K562 (cell line): Measurements from ENCODE around the gene CDCA5. TPM values are rescaled to one million over a fixed set of nuclear protein-coding genes. Genes with fewer than 3 reads are reported as not detected.
A peak's percentile ranks its signal among the peaks of the same experiment; 100 is the strongest.

ENCODE experiments used
- FOXP1 ChIP-seq: sonication (generic); formaldehyde crosslinking; IDR thresholded peaks from 2 replicates; pipeline ENCODE4 v1.8.0; 2022; ENCODE audit warnings: mild to moderate bottlenecking, missing genetic modification reagents
- KLF16 ChIP-seq: IDR thresholded peaks from 2 replicates; pipeline ENCODE4 v1.6.1; 2016; ENCODE audit warnings: antibody characterized with exemption
- L3MBTL2 ChIP-seq: fragments of 450-650 bp; IDR thresholded peaks from 2 replicates; pipeline ENCODE4 v1.6.1; 2016; ENCODE audit warnings: mild to moderate bottlenecking, moderate library complexity
- NONO ChIP-seq, 2 experiments: fragments of 200-400 bp in 1 of 2; fragments of 450-650 bp in 1 of 2; formaldehyde crosslinking in 1 of 2; IDR thresholded peaks; 2 replicates each; pipeline ENCODE4 v1.6.1; 2017; ENCODE audit warnings: low read depth in 2 of 2, mild to moderate bottlenecking in 2 of 2, moderate library complexity in 2 of 2, low read length in 1 of 2
- NR1H2 ChIP-seq: sonication (generic); formaldehyde crosslinking; IDR thresholded peaks from 2 replicates; pipeline ENCODE4 v1.4.0; 2020; ENCODE audit warnings: mild to moderate bottlenecking, missing genetic modification reagents
- POLR2B ChIP-seq: fragments of 450-650 bp; IDR thresholded peaks from 2 replicates; pipeline ENCODE4 v1.6.1; 2018; ENCODE audit warnings: low read depth; ENCODE audit not compliant: partially characterized antibody
- RERE ChIP-seq: sonication (generic); formaldehyde crosslinking; IDR thresholded peaks from 2 replicates; pipeline ENCODE4 v1.8.0; 2023; ENCODE audit warnings: missing genetic modification reagents, mild to moderate bottlenecking, borderline replicate concordance
- SMAD3 ChIP-seq: fragments of 450-650 bp; formaldehyde crosslinking; conservative IDR thresholded peaks from 2 replicates; pipeline ENCODE4 v1.4.0; 2020; ENCODE audit warnings: mild to moderate bottlenecking
- SOX6 ChIP-seq: fragments of 450-650 bp; IDR thresholded peaks from 2 replicates; pipeline ENCODE4 v1.6.1; 2014; ENCODE audit warnings: mild to moderate bottlenecking
- STAT5A ChIP-seq: IDR thresholded peaks from 2 replicates; pipeline ENCODE4 v1.6.1; 2012; ENCODE audit warnings: low read length, inconsistent platforms, borderline replicate concordance
- TAF7 ChIP-seq: fragments of 450-650 bp; IDR thresholded peaks from 2 replicates; pipeline ENCODE4 v1.6.1; 2016; ENCODE audit warnings: missing genetic modification characterization, missing compliant biosample characterization
- TCF7 ChIP-seq: sonication (generic); IDR thresholded peaks from 2 replicates; pipeline ENCODE4 v1.6.1; 2016; ENCODE audit warnings: antibody characterized with exemption, borderline replicate concordance
- XRCC5 ChIP-seq: fragments of 200-400 bp; formaldehyde crosslinking; IDR thresholded peaks from 2 replicates; pipeline ENCODE4 v1.6.1; 2017; ENCODE audit warnings: low read depth, mild to moderate bottlenecking, low read length
- ZNF584 ChIP-seq: fragments of 200-800 bp; sonication (Bioruptor generic); IDR thresholded peaks from 2 replicates; pipeline ENCODE4 v1.6.1; 2016; ENCODE audit warnings: low read depth, mild to moderate bottlenecking, missing genetic modification characterization, missing compliant biosample characterization
- polyA plus RNA-seq, 8 experiments: library from polyadenylated mRNA; depleted of rRNA in 4 of 8; stranded (reverse) in 5 of 8; unstranded in 3 of 8; fragments of >200 nt; fragmentation: Nextera tagmentation in 2 of 8; fragmentation: Illumina TruSeq in 1 of 8; extraction: Ambion mirVana in 2 of 8; extraction: Trizol in 1 of 8; gene quantifications; 2 replicates each; pipeline versions ENCODE4 v1.2.1 to v1.2.3, GENCODE V29; 2011 to 2014; ENCODE audit warnings: inconsistent platforms in 1 of 8, missing spikeins in 1 of 8
- total RNA-seq, 7 experiments: library from RNA; depleted of rRNA in 6 of 7; stranded (reverse); fragments of >200 nt in 6 of 7; fragmentation: Illumina TruSeq in 2 of 7; extraction: Trizol in 2 of 7; gene quantifications; 2 replicates each; pipeline versions ENCODE4 v1.2.1 to v1.2.3, GENCODE V29; 2011 to 2021; ENCODE audit warnings: low replicate concordance in 1 of 7
- TF ChIP-seq, protein P1 (sequence below): fragments of 450-650 bp; IDR thresholded peaks from 2 replicates; pipeline ENCODE4 v1.6.1; 2018; ENCODE audit not compliant: partially characterized antibody
- TF ChIP-seq, protein P2 (sequence below): fragments of 200-800 bp; sonication (Bioruptor generic); IDR thresholded peaks from 2 replicates; pipeline ENCODE4 v1.6.1; 2017; ENCODE audit warnings: missing genetic modification characterization, missing compliant biosample characterization

The CDCA5 gene
- total and polyA plus RNA-seq, 9 of the 15 experiments (the other 6 are each of a cell fraction or from before 2014, with no cell fraction given): 18.9 to 94.3 (median 64.6) TPM

- TF ChIP-seq, protein P1, sequence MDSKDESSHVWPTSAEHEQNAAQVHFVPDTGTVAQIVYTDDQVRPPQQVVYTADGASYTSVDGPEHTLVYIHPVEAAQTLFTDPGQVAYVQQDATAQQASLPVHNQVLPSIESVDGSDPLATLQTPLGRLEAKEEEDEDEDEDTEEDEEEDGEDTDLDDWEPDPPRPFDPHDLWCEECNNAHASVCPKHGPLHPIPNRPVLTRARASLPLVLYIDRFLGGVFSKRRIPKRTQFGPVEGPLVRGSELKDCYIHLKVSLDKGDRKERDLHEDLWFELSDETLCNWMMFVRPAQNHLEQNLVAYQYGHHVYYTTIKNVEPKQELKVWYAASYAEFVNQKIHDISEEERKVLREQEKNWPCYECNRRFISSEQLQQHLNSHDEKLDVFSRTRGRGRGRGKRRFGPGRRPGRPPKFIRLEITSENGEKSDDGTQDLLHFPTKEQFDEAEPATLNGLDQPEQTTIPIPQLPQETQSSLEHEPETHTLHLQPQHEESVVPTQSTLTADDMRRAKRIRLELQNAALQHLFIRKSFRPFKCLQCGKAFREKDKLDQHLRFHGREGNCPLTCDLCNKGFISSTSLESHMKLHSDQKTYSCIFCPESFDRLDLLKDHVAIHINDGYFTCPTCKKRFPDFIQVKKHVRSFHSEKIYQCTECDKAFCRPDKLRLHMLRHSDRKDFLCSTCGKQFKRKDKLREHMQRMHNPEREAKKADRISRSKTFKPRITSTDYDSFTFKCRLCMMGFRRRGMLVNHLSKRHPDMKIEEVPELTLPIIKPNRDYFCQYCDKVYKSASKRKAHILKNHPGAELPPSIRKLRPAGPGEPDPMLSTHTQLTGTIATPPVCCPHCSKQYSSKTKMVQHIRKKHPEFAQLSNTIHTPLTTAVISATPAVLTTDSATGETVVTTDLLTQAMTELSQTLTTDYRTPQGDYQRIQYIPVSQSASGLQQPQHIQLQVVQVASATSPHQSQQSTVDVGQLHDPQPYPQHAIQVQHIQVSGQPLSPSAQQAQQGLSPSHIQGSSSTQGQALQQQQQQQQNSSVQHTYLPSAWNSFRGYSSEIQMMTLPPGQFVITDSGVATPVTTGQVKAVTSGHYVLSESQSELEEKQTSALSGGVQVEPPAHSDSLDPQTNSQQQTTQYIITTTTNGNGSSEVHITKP: peak; percentile 66
- TF ChIP-seq NONO (IDR thresholded peaks at IDR 0.05; ENCODE audit: low read depth in 2 of 2, low read length in 1 of 2) (peak in 1 of 2 experiments; percentile 94; a peak in 2 of 4 replicates), SMAD3 (CRISPR knock-in tag) (no peak), FOXP1 (CRISPR knock-in tag) (0 out of 2 replicates have a peak, but pooled peaks have one; percentile 29), KLF16 (no peak), POLR2B (peak; percentile 33), SOX6 (peak; percentile 48; the same call in 1 of the 2 replicates), NR1H2 (CRISPR knock-in tag) (peak; percentile 51; the same call in 1 of the 2 replicates), RERE (CRISPR knock-in tag) (0 out of 2 replicates have a peak, but pooled peaks have one; percentile 73), ZNF584 (CRISPR knock-in tag) (no peak), STAT5A (no peak), TCF7 (no peak), XRCC5 (peak; percentile 72; the same call in 1 of the 2 replicates), L3MBTL2 (peak; percentile 74), TAF7 (tag) (0 out of 2 replicates have a peak, but pooled peaks have one; percentile 24)
- TF ChIP-seq, protein P2, sequence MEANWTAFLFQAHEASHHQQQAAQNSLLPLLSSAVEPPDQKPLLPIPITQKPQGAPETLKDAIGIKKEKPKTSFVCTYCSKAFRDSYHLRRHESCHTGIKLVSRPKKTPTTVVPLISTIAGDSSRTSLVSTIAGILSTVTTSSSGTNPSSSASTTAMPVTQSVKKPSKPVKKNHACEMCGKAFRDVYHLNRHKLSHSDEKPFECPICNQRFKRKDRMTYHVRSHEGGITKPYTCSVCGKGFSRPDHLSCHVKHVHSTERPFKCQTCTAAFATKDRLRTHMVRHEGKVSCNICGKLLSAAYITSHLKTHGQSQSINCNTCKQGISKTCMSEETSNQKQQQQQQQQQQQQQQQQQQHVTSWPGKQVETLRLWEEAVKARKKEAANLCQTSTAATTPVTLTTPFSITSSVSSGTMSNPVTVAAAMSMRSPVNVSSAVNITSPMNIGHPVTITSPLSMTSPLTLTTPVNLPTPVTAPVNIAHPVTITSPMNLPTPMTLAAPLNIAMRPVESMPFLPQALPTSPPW (CRISPR knock-in tag): peak; percentile 75
Measured at GRCh38 chr11:65112546-65113360, 28.9 kb upstream of the CDCA5 start (continued).
